ENCODE measurements around the gene FRYL. TPM values are rescaled to one million over a fixed set of nuclear protein-coding genes. Genes with fewer than 3 reads are reported as not detected.

FRYL gene
- total RNA-seq, 6 experiments from 2014 or later = 15.9 to 27.2 (median 23.3) TPM

- H3K4me3 ChIP-seq = no peak overlapping the region
- DNase-seq (no peak), ATAC-seq (no peak)
- no peaks in the 10 kb centered on the region for H3K9me3 ChIP-seq
- H3K27me3 ChIP-seq = no peaks in the 10 kb centered on the region
- H3K36me3 ChIP-seq = peaks cover 0 to 10% (median 0%) of the 10 kb centered on the region in 4 donors
- H3K4me1 ChIP-seq = no peaks in the 10 kb centered on the region
- intact Hi-C loops (cut with DNase I) = no loop called here
- TF ChIP-seq, protein P1, sequence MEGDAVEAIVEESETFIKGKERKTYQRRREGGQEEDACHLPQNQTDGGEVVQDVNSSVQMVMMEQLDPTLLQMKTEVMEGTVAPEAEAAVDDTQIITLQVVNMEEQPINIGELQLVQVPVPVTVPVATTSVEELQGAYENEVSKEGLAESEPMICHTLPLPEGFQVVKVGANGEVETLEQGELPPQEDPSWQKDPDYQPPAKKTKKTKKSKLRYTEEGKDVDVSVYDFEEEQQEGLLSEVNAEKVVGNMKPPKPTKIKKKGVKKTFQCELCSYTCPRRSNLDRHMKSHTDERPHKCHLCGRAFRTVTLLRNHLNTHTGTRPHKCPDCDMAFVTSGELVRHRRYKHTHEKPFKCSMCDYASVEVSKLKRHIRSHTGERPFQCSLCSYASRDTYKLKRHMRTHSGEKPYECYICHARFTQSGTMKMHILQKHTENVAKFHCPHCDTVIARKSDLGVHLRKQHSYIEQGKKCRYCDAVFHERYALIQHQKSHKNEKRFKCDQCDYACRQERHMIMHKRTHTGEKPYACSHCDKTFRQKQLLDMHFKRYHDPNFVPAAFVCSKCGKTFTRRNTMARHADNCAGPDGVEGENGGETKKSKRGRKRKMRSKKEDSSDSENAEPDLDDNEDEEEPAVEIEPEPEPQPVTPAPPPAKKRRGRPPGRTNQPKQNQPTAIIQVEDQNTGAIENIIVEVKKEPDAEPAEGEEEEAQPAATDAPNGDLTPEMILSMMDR (IDR thresholded peaks at IDR 0.05) = no peak
- TF ChIP-seq POLR2A (IDR thresholded peaks at IDR 0.05) = no peak
- no peak overlapping the region for H3K27ac ChIP-seq
Observed at GRCh38 chr4:48706736-48707135, 73.3 kb downstream of the FRYL start.

DNA sequence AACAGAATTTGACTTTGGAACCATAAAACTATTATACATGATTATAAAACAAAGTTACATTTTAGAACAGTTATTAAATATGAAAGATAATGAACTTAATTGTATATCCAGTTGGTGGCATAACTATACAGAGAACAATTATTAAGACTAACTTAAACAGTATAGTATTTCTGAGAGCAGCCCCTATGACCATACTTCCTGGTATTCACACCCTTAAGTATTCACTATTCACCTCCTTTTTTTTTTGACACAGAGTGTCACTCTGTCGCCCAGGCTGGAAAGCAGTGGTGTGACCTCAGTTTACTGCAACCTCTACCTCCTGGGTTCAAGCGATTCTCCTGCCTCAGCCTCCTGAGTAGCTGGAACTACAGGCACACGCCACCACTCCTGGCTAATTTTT lies 74.5 kb downstream of the FRYL start:
- ATAC-seq = no peak

DNA sequence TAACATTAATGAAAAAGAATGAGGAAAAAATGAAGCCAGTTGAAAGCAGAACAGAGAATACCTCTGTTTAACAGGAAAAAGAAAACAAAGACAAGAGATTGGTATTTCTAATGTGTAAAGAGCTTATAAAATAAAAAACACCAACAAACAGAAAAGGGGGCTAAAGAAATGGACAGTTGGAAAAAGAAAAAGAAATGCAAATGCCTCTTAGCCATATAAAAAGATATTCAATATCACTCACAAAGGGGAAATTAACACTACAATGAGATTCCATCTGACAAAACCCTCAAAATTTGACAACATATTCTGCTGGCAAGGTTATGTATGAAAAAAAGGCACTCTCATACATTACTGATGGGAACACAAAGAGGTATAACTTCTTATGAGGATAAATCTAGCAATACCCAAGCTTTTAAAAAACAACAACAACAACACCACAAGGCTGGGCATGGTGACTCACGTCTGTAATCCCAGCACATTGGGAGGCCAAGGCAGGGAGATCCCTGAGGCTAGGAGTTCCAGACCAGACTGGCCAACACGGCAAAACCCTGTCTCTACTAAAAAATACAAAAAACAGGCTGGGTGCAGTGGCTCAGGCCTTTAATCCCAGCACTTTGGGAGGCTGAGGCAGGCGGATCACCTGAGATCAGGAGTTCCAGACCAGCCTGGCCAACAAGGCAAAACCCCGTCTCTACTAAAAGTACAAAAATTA lies 75.8 kb downstream of the FRYL start:
- intact Hi-C loops (cut with DNase I) = no loop called here
- no peak for DNase-seq
- H3K27ac ChIP-seq = no peak overlapping the region
- no peak for TF ChIP-seq POLR2A (IDR thresholded peaks at IDR 0.05)
- TF ChIP-seq, protein P1 (IDR thresholded peaks at IDR 0.05) = no peak
- H3K4me1 ChIP-seq = peaks cover 0 to 8% (median 0%) of the 10 kb centered on the region in 4 donors
- H3K9me3 ChIP-seq = no peaks in the 10 kb centered on the region
- H3K27me3 ChIP-seq = no peaks in the 10 kb centered on the region
- ATAC-seq = no peak
- no peak overlapping the region for H3K4me3 ChIP-seq
- H3K36me3 ChIP-seq = peaks cover 0 to 3% (median 0%) of the 10 kb centered on the region in 4 donors
- 73% methylated on average over 2 of the region's 4 CpGs for WGBS (ENCODE audit: insufficient coverage, low coverage, low lambda C conversion rate, missing lambda C conversion rate)

More for the DNA sequence above, 74.5 kb downstream of the FRYL start:
- no peak for DNase-seq
- WGBS (ENCODE audit: insufficient coverage, low coverage, low lambda C conversion rate, missing lambda C conversion rate) = 86% methylated on average over 3 of the region's 3 CpGs
- H3K36me3 ChIP-seq = peaks cover 0 to 10% (median 0%) of the 10 kb centered on the region in 4 donors
- intact Hi-C loops (cut with DNase I) = no loop called here
- H3K27me3 ChIP-seq = no peaks in the 10 kb centered on the region
- no peak overlapping the region for H3K27ac ChIP-seq
- H3K9me3 ChIP-seq = no peaks in the 10 kb centered on the region
- no peaks in the 10 kb centered on the region for H3K4me1 ChIP-seq
- no peak overlapping the region for H3K4me3 ChIP-seq
- no peak for TF ChIP-seq POLR2A (IDR thresholded peaks at IDR 0.05)
- TF ChIP-seq, protein P1 (IDR thresholded peaks at IDR 0.05) = no peak

GRCh38 chr4:48699475-48699874 lies 80.6 kb downstream of the FRYL start:
- Histone ChIP-seq H3K4me1 (peaks cover 0 to 23% (median 0%) of the 10 kb centered on the region in 4 donors), H3K27ac (no peak overlapping the region), H3K27me3 (no peaks in the 10 kb centered on the region), H3K36me3 (no peaks in the 10 kb centered on the region), H3K9me3 (no peaks in the 10 kb centered on the region), H3K4me3 (no peak overlapping the region)
- intact Hi-C loops (cut with DNase I) = no loop called here
- 8% methylated on average over 1 of the region's 1 CpG for WGBS (ENCODE audit: insufficient coverage, low coverage, low lambda C conversion rate, missing lambda C conversion rate)
- DNase-seq (no peak), ATAC-seq (peak in 3 of 4 donors; percentile 33 to 66 (median 34))
- TF ChIP-seq, protein P1 (IDR thresholded peaks at IDR 0.05) = no peak

Data from right lobe of liver (tissue), 6 donors.